GM19193 (cell line): ENCODE results near the gene RNF168.
A peak's percentile ranks its signal among the peaks of the same experiment; 100 is the strongest.

ENCODE experiments used
- POLR2A ChIP-seq: IDR thresholded peaks from 4 replicates; pipeline ENCODE4 v1.6.1; 2011; ENCODE audit not compliant: insufficient read depth, insufficient read length; ENCODE audit errors: extremely low read depth

The RNF168 gene, protein sequence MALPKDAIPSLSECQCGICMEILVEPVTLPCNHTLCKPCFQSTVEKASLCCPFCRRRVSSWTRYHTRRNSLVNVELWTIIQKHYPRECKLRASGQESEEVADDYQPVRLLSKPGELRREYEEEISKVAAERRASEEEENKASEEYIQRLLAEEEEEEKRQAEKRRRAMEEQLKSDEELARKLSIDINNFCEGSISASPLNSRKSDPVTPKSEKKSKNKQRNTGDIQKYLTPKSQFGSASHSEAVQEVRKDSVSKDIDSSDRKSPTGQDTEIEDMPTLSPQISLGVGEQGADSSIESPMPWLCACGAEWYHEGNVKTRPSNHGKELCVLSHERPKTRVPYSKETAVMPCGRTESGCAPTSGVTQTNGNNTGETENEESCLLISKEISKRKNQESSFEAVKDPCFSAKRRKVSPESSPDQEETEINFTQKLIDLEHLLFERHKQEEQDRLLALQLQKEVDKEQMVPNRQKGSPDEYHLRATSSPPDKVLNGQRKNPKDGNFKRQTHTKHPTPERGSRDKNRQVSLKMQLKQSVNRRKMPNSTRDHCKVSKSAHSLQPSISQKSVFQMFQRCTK

DNA sequence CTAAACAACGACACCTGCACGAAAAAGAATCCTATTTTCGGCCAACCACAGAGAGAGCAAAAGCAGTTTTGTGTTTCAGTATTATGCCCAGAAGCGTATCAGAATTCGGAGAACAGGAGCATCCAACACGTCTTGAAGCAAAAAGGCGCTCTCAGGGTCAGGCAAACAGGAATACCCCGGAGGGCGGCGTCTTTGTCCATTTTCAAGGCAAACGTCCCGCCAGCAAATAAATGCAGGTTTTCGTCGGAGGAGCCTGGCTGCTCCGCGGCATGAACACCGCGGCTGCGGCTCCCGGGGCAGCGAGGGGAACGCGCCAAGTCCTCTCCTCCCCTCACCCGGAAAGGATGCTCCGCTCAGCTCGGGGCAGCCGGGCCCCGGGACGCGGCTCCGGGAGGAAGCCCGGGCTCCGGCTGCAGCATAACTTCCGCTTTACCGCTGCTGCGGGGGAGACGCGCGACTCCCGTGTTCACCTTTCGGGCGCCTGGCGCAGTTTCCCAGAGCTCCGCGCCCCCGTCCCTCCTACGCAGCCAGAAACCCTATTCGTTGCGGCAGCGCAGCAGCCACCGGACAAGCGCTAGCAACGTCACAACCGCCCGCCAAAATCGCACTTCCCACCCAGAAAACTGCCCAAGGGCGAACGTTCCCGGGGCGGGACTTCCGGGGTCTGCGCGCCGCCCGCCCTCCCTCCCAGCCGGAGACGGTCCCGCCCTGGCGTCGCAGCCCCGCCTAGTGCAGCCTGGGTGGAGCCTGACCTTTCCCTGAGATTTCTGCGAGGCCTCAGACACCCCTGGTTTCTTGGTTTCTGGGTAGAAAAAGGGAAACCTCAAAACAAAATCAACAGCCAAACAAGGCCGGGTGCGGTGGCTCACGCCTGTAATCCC, at the start of gene RNF168:
Gene RNF168 (minus strand): TSS at position 573 of the 881 bp plus-strand sequence. CDS start 595 bp downstream, outside the sequence.
- TF ChIP-seq POLR2A: peak; percentile 90

DNA sequence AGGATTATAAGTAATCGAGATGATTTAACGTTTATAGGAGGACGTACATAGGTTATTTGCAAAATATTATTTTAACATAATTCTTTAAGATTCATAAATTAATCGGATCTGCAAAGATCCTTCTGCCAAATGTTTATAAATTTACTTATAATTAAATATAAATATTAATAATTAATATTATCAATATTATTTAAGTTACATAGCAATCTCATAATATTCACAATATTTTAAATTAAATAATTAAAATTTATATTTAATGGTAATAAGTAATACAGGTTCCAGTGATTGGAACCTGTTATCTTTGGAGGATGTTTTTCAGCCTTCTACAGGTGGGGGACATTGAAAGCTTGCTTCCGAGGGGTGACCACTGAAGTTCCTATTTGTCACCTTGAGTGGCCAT, 48.7 kb upstream of the RNF168 start:
- no peak for TF ChIP-seq POLR2A

DNA sequence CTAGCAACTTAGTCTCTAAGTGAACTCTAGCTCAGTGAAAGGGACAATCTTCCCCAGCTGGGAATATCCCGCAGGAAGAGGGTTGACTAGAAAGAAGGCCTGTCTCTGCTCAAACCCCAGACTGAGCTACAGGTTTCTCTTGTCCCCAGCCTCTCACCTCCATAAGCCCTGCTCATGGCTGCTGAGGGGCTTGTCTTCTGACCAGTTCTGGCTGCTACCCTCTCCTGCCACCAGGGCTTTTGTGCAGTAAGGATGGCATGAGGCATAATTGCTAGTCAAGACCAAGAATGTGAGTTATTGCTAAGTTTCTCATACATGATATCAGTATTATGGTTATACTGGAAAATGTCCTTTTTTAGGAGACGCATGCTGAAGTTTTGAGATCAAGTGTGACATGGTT, 43.5 kb upstream of the RNF168 start:
- no peak for TF ChIP-seq POLR2A

DNA sequence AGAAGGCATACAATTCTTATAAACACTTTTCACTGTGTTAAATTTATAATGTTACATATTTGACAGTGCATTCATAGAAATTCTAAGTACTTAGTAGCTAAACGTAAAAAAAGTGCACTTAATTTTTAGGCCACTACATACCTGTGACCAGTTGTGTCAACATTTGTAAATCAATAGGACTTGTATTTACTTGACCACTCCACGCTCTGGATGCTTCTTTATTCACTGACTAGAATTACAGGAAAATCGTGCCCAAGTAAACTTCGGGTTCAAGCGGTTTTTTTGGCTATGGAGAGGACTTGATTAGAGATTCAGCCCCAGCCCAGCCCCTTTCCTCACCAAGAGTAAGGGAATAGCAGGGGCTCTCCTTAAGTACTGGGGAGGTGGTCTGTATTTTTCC, 43.0 kb upstream of the RNF168 start:
- no peak for TF ChIP-seq POLR2A

DNA sequence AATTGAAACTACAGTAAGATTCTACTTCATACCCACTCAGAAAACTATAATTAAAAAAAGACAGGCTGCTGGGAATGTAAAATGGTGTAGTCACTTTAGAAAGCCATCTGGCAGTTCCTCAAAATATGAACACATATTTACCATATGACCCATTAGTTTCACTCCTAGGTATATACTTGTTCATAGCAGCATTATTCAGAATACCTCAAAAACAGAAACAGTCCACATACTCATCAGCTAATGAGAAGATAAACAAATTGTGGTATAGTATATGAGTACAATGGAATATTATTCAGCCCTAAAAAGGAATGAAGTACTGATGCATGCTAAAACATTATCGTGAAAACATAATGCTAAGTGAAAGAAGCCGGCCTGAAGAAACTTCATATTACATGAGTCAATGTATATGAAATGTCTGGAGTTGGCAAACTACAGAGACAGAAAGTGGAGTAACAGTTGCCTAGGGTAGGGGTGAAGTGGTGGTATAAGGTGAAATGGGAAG, 41.0 kb upstream of the RNF168 start:
- TF ChIP-seq POLR2A: no peak

DNA sequence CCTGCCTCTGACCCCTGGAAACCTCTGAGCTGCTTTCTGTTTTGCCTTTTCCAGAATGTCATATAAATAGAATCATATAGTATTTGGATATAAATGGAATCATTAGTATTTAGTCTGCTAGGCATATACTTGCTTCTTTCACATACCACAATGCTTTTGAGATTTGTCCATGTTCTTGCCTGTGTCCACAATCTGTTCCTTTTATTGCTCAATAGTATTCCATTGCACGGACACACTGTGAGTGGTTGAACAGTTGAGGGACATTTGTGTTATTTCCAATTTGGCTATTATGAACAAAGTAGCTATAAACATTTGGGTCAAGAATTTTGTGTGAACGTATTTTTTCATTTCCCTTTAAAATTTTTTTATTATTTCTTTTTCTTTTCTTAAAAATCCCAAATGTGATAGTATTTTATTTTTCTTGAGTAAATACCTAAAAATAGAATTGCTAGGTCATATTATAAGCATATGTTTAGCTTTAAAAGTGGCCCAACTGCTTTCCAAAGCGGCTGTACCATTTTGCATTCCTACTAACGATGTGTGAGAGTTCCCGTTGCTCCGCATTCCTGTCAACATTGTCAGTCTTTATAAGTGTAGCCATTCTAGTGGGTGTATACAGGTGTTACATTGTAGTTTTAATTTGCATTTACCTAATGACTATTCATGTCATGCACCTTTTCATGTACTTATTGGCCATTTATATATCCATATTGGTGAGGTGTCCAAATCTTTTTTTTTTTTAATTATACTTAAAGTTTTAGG, 38.3 kb upstream of the RNF168 start:
- TF ChIP-seq POLR2A: no peak

DNA sequence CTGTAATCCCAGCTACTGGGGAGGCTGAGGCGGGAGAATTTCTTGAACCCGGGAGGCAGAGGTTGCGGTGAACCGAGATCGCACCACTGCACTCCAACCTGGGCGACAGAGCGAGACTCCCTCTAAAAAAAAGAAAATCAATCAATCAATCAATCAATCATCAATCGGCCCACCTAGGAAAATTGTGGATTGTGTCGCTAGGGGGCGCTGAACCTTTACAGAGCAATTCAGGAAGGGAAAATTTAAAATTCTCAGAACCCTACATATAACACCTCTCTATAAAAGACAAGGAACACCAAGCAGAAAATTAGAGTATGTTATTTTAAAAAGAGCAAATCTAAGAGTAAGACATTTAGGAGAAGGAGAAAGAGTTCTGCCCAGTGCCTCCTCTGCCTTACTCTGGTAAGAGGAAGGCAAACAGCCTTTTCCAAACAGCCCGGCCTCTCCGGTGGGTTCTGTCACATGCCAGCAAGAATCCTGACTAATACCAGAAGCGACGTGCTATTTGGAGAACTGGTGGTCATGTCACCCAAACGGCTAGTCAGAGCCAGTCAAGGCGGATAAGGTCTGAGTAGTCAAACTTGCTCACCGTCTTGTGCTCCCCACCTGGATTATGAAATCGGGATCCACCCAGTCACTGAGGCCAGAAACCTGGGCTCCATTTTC, 33.9 kb upstream of the RNF168 start:
- TF ChIP-seq POLR2A: no peak

DNA sequence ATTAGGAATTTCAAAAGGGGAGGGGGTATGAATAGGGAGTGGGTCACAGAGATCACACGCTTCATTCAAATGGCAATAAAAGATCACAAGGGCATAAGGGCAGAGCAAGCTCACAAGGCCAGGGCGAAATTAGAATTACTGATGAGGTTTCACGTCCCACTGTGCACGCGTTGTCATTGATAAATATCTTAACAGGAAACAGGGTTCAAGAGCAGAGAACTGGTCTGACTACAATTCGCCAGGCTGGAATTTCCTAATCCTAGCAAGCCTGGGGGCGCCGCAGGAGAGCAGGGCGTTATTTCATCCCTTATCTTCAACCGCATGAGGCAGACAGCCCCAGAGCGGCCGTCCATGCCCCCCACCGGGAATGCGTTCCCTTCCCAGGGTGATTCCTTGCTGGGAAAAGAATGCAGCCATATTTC, 29.7 kb upstream of the RNF168 start:
- no peak for TF ChIP-seq POLR2A

DNA sequence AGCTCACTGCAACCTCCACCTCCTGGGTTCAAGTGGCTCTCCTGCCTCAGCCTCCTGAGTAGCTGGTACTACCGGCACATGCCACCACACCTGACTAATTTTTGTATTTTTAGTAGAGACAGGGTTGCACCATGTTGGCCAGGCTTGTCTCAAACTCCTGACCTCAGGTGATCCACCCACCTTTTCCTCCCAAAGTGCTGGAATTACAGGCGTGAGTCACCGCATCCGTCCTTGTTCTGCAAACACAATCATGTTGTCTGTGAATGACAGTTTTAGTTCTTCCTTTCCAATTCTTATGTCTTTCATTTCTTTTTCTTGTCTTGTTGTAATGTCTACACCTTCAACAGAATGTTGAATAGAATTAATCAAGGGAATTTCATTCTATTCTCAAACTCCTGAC, 27.9 kb upstream of the RNF168 start:
- TF ChIP-seq POLR2A: no peak

DNA sequence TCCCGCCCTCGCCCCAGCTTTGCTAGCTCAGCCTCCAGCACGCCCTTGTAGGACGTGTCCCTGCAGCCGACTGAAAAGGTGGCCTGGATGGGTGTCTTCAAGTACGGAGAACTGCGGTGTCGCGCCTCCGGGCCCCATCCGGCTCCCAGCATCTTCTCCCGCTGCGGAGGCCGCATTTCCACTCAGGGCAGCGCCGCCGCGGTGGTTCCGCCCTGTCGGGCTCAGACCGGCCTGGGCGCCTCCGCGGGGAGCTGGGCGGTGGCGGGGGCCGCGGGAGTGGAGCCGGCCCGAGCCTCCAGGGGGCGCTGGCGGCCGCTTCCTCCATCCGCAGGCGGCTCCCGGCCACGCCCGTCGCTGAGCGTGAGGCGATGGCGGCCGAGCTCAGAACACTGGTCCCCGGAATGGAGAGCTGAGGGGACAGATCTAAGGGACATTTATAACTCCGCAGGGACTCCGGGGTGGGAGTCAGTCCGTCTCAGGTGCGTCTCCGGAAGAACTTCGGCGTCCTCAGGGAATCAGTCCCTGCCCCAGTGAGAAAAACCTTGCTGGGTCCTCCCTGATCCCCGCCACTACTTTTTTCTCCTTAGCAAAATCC, 25.2 kb upstream of the RNF168 start:
- TF ChIP-seq POLR2A: peak; percentile 88

DNA sequence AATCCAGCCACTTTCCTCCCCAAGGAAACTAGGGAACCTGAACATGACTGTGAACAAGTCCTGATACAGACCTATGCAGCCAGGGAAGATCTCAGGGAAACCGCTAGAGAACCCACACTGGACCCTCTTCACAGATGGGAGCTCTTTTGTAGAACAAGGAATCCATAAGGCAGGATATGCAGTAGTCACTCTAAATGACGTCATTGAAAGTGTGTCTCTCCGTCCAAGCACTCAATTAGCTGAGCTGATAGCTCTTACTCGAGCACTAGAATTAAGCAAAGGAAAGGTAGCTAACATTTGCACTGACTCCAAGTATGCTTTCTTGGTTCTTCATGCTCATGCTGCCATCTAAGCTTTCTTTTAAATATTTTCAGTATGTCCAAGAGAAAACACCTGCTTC, 21.6 kb upstream of the RNF168 start:
- TF ChIP-seq POLR2A: no peak

DNA sequence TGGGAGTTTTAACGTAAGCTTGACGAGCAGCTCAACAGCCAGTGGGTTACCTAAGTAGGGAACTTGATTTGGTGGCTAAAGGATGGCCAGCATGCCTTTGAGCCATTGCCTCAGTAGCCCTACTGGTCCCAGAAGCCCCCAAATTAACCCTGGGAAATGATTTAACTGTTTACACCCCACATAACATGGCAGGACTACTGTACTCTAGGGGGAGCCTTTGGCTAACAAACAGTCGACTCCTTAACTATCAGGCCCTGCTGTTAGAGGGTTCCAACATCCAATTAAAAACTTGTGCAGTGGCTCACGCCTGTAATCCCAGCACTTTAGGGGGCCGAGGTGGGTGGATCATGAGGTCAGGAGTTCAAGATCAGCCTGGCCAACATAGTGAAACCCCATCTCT, 21.0 kb upstream of the RNF168 start:
- TF ChIP-seq POLR2A: no peak

DNA sequence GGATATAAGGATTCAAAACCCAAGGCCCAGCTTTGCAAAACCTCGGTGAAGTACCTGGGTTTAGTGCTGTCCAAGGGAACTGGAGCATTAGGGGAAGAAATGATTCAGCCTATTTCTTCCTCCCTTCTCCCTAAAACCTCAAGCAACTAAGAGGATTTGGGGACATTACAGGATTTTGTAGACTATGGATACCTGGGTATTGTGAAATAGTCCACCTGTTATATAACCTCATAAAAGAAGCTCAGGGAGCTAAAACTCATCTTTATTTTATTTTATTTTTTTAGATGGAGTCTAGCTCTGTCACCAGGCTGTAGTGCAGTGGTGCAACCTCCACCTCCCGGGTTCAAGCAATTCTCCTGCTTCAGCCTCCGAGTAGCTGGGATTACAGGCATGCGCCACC, 20.3 kb upstream of the RNF168 start:
- no peak for TF ChIP-seq POLR2A

DNA sequence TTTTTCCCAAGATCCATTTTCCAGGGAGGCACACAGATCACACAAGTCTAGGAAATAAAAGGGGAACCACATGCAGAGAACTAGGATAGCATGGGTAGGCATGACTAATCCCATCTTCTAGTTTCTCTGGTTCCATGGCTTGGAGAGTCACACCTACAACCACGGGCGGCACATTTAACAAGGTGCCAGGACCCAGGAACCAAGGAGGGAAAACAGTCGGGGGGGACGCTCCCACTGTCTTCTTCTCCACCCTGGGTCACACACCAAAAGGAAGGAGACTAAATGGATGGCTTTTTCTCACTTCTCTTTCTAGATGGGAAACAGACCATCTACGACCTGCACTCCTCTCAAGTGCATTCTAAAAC, 16.1 kb upstream of the RNF168 start:
- no peak for TF ChIP-seq POLR2A
